HG02623 (cell line): Measurements from ENCODE around the gene HS3ST5.
"Not testable (repeated sequence)": the region's sequence is repeated elsewhere in the genome, so short reads cannot be mapped to it uniquely, and the experiment has no call there.

Experiments used
- ATAC-seq: cut with Tn5 transposase; IDR thresholded peaks from one replicate; pipeline ENCODE4 v1.9.1; 2021; ENCODE audit warnings: moderate library complexity; ENCODE audit not compliant: unreplicated experiment

HS3ST5 gene

DNA sequence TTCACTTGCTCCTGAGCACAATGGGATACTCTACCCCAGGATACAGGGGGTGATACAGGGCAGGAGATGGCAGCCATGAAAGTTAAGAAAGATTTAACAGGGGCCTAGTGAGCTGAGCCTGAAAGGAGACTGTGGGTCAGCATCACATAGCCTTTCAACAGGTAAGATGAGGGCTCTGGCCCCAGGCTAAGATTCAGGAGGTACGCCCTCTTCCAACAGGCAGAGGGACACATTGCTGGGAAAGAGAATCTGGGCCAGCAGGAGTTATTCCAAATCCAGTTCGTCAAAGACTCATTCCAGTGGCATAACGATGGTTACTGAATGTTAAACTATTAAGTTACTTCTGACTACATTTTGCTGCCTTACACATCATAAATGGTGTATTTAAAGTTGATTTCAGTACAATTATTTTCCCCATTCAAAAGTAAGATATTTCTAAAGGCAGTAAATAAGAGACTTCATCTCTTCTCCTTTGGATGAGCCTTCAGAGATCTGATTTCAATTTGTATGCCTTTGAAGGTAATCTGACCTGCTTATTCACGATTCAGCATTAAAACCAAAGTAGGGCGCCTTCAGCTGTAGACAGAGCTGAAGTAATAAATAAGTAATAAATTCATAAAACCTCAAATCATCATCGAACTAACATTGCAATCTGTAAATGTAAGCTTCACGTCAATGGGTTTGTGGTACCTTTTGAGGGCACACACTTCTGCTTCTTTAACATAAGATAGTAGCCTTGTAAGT is 62.4 kb downstream of the HS3ST5 start:
- ATAC-seq, result no peak

DNA sequence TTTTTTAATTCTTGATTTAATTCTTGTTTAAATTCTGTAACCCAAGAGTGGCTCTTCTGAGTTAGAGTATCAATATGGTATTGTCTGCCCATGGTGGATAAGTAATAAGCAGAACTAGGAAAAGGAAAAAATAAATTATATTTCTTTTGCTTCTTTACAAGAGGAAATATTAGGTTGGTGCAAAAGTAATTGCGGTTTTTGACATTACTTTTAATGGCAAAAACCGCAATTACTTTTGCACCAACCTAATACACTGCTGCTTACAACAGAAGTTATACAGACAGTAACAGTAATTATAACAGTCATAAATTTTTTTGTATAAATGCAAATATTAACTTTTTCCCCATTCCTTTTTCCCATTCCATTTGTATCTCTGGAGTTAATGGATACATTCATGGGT is 65.6 kb downstream of the HS3ST5 start:
- ATAC-seq, result no peak

DNA sequence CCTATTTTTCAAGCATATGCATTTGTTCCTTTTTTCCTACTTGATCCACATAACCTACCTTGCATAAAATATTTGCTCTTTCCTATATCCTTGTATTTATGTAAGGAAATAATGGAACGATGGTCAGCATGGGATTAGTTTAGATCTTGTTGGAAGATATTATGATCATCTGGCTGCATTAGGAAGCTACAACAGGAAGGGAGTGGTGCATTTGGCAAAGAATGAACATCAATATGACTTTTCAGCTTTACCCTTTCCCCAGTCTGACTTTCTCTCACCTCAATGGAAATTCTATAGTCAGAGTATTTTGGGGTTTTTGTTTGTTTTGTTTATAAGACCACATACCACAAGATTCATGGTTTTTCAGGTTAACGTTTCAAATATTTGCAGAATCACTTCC is 66.0 kb downstream of the HS3ST5 start:
- no peak for ATAC-seq

DNA sequence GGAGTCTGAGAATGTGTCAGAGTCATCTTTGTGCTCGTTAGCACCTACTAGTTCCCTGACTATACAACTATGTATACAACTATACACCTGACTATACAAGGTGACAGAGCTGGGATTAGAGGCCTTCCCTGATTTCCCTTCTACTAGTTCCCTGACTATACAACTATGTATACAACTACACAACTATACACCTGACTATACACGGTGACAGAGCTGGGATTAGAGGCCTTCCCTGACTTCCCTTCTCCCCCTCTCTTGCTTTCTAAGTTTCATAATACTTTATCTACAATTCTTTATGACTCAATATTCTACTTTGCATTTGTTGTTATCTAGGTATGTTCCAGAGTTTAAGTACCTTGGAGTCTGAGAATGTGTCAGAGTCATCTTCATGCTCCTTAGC is 68.0 kb downstream of the HS3ST5 start:
- no peak for ATAC-seq

DNA sequence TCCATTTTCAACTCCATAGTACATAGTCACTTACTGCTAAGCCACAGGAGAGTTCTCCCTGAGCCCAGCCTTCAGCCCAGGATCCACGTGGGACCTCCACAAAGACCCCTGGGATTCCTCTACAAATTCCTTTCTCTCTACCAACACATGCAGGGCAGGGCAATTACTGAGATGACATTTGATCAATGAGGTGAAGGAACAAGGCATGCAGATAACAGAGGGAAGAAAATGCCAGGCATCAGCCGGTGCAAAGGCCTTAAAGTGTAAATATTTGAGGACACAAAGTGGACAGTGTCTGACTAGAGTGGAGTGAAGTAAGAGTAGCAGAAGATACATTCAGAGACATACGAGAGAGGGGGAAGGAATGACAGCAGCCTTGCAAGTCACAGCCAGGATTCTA is 70.2 kb downstream of the HS3ST5 start:
- ATAC-seq, result no peak

DNA sequence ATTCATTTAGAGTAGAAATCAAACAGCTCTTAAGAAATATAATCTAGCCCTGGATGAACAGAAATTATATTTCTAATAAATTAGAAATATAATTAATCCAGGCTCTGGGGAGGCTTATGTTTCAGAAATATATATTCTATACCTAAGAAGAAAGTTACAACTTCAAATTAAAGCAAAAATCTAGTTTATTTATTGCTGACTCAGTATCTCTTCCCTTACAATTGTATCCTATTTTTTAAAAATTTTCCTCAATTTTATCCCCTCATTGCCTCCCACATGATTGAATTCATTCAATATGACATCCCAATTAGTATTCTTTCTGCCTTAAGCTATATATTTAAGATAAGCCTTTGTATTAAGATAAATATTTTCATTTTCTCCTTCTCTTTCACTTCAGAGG is 71.4 kb downstream of the HS3ST5 start:
- no peak for ATAC-seq

DNA sequence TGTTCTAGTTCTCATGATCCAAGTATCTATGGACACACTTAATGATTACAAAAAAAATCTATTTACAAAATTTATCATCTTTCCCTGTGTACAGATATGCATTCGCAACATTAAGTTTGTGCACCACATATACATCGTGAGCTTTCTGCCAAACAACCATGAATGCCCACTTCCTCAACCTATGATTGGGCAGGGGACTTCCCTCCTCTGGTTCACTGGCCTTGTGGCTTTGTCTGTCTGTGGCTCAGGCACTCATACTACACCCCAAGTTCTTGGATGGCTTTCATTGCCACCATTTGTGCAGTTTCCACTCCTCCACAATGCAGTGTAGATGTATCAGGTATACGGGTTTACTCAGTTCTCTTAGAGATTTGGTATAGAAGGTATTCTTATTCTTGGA is 74.9 kb downstream of the HS3ST5 start:
- no peak for ATAC-seq

DNA sequence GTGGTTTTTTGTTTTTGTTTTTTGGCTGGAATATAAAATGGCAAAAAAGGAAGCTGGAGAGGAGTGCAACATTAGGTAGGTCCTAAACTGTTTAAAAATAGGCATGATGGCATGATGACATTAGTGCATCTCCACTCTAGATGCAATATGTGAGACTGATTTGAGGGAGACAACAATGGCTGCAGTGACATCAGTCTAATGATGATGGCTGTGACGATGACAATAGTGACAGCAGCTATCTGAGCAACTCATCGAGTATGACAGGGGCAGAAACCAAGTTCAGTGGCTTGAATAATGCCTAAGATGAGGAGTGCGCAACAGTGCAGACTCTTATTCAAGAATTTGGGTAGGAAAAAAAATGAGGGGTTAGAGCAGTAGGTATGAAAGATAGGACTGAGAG is 82.0 kb downstream of the HS3ST5 start:
- no peak for ATAC-seq

DNA sequence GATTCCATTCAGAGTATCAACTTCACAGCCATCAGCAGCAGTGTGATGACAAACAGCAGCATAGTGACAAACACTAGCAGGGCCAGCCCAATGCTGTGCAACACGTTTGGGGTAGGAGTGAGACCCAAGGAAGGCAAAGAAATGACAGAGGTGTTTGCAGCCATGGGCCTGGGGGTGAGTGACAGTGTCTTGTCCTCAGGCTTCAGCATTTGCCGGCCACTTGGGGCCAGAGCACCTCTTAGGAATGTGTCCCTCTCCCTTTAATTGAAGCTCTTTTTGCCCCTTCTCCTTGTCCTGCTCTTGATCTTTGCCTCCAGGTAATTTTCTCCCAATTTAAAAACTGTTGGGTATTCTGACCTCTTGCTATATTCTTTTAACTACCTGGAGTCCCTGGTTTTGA is 84.4 kb downstream of the HS3ST5 start:
- no peak for ATAC-seq

DNA sequence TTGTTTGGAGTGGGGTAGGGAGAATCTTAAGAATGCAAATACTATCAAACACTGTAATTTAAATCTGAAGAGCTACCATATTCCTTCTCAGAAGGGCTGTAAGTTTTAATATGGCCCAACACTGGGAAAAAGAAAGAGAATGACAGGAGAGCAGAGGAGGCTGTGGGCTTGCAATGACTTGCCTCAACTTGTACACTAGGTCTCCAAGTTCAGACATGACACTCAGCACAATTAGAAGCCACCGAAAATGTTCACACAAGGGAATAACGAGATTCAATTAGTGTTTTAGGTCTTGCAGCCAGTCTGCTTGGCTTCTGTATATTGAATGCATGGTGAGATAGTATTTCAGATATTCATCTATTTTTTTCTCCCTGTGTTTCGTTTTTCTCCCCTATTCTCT is 89.4 kb downstream of the HS3ST5 start:
- ATAC-seq, result no peak

DNA sequence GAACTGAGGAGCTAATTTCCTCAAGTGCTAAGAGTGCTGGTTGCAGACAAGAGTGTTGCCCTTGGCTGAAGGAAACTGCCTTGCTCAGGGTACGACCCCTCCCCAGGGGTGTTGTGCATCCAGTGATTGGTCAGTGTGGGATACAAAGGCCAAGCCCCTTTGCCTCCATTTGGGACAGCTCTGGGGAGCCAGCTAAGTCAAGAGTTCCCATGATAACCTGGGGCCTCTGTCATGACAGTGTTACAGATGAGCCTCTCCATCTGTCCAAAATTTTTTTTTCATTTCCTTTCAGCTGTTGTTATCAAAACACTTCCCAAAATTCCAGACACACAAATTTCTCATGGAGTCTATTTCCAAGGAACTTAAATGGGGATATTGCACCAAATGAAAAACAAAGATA is 93.3 kb downstream of the HS3ST5 start:
- ATAC-seq, result no peak

DNA sequence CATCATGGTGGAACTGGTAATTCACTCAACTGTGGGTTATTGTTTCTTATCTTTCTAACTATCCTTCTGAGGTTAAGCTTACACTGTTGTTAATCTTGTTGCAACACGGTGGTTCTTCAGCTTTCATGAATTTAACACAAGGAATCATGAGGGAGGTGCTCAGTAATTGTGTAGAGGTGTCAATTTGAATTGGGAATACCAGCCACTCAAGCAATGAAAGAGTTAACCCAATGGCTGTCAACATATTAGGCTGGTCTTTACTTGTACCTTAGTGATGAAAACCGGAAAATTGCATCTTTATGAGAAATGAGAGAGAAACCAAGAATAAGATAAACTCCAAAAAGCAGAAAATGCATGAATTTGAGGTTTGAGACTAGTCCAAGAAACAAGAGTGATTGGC is 95.7 kb downstream of the HS3ST5 start:
- ATAC-seq, result no peak

DNA sequence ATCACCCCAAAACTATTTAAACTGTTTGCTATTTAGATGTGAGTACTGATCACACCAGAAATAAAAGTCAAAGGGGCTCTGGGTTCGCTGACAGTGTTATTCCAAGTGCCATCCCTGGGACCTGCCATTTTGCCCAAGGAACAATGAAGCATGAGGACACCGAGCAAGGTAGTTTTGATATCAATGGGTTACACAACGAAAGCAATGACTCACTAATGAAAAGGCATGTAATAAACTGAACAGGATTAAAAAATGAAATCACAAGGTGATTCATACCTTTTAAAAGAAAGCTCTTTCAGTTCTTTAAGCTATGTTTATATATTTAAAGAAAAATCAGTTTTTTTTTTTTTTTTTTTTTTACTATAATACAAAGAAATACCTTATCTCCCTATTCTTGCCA is 102.0 kb downstream of the HS3ST5 start:
- ATAC-seq, result no peak

DNA sequence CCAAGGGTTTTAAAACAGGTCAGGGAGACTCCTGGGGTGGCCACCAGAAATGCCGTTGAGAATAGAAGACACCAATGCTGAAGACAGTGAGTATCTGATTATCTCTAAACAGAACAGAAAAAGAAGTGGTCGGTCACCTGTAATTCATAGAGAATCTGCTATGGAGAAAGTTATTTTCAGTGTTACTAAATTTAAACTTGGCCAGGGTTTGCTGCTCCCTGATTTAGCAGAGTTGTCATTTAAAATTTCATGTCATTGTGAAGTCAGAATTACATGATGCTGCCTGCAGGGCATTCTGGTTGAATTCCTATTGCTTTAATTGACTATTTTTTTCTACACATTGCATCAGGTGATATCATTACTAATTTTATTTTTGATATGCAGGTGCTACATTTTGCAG is 114.1 kb downstream of the HS3ST5 start:
- ATAC-seq, result no peak

DNA sequence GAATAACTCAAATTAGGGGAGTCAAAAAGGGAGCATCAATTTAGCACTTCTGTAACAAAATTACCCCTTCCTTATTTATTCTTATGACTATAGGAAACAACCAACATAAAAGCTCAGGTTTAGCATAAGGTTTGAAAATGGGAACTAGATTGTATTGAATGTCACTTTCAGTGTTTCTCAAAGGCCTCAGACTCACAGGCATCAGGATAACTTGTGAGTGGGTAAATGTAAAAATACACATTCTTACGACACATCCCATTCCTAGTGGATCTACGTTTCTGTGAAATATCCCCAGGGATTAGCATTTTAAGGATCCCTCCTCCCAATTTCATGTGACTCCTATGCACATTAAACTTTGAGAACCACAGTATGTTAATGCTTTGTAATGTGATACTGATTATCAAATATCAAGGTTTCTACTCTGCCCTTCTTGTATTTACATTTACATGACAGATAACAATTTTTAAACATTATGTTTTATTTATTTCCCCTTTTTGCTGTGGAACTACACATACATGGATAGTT is 114.8 kb downstream of the HS3ST5 start:
- no peak for ATAC-seq

DNA sequence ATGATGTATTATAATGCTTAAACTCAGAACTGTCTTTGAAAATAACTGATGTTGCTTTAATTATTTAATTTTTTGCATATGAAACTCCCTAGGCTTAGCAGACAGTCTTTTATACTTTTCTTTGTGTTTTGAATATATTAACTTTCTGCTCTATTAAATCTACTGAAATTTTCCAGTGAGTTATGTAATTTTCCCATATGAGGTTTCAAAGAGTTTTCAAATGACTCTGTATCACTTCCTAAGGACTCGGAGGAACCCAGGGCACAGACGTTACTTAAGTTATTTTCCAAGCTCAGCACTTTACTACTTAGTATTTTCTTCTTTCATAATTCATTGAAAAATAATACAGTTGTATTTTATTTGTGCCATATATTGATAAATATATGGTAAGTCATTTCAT is 122.6 kb downstream of the HS3ST5 start:
- ATAC-seq, result no peak

DNA sequence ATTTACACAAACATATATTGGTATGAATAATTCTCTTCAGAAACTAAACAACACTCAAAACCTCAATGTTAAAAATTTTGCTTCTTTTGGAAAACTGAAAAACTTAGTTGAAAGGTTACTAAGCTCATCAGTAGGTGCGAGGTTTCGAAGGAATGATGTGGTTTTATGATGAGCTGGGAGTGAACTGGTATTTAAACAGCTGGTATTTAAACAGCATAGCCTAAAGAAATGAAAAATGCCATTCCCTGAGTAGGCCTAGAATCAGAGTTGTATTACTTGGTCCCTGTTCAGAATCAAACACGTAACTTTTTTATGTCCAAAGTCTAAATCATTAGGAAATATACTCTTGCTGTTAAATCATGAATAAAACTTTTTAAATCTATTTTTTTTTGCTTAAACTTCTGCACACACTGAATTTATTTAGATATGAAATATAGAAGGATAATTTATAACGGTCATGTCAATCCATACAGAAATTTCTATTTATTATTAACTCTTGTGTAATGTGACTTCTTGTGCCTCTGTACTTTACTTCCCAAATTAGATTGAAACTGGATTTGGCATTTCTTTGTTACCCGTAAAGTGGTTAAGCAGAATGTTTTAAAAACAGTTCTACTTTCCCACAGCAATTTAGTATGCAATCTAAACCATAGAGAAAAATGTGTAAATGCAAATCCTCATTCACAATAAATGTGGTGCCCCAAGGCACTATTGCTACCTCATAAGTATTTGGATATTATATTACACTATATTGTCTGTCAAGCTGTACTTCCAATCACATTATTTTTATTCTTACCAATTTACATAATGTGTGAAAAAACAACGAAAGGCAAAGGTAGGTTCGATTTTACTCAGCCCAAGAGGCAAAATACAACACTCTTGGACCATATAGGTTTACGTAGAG is 124.1 kb downstream of the HS3ST5 start:
- ATAC-seq, result no peak

DNA sequence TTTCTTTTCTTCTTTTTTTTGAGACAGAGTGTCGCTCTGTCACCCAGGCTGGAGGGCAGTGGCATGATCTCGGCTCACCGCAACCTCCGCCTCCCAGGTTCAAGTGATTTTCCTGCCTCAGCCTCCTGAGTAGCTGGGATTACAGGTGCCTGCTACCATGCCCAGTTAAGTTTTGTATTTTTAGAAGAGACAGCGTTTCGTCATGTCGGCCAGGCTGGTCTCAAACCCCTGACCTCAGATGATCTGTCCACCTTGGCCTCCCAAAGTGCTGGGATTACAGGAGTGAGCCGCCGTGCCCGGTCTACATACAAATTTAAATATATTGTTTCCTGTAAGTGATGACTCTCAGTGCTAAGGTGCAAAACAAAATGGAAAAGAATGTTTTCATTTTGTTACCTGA is 124.8 kb downstream of the HS3ST5 start:
- ATAC-seq, result not testable (repeated sequence)

DNA sequence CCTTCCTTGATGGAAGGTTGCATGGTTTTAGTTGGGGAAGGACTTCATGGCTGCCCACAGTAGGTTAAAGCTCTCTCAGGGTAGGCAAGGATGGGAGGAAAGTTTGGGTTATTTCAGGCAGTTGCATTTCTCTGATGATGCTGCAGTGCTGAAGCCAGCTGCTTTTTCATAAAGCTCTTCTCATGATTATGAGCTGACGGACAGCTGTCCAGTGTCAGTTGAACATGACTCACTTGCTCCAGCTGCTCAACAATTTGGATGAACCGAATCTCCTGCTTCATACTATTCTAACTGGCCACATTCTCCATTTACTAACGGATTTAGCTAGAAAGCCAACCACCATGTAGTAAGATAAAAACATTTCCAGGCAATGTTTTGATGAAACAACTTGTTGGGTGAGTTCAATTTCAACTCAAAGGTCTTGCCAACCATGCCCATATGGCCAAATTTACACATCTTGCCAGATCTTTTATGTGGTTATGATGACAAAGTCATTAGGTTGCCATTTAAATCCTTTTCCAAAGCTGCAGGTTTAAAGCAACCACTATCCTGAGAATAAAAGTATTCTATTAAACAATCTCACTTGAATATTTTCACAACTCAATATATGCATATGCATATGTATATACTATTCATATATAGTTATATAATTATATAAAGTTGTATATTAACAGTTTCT is 125.9 kb downstream of the HS3ST5 start:
- ATAC-seq, result no peak

DNA sequence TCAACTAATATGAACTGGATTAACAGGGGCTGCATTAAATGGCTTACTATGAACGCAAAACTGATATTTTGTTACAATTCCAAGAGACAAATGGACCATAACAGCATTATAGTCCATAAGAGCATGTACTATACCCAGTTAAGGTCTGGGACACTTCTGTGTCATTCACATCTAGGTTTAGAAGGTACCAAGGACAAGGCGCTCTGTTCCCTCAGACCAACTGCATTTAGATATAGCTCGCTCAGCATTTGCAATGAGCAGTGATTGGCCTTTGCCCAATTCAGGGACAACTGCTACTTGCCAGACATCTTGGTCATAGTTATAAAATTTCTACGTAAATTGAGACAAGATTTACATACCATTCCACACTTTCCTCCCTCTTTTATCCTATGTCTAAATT is 132.4 kb downstream of the HS3ST5 start:
- no peak for ATAC-seq

DNA sequence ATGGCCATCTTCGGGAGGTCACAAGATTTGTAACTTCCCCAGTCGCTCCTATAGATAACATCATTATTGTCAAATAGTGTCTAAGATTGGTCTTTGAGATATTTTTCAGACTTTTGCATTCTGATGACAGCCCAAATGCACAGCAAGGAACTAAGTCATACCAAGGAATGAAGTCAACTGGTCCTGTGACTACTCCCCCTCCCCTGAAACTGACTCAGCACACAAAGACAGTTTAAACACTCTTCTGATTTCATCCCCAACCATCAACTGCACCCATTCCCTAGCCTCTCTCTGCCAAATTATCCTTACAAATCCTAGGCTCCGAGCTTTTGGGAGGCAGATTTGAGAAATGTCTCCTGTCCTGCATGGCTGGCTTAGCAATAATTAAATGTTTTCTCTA is 139.4 kb downstream of the HS3ST5 start:
- ATAC-seq, result no peak

DNA sequence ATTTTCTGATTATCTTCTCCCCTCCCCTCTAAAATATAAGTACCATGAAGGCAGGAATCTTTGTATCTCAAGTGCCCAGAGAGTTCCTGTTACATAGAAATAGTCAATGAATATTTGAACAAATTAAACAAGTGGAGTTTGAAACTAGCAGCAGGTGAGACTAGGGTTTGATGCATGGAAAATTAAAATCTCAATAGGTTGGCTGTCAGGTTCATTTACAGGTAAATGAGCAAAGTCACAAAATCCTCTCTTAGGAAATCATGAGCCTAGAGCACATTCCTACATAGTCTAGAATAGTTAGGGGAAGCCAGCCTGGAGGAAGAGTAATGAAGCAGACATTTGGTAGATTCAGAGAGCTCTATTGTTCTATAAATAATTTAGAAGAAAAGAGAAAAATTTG is 140.4 kb downstream of the HS3ST5 start:
- no peak for ATAC-seq
